Measurements from ENCODE around the gene NKX3-2.
"Not testable (repeated sequence)": the region's sequence is repeated elsewhere in the genome, so short reads cannot be mapped to it uniquely, and the experiment has no call there.

NKX3-2 gene
- 0 to 0.07 (median 0) reads per million in 18 experiments for total RNA-seq

DNA sequence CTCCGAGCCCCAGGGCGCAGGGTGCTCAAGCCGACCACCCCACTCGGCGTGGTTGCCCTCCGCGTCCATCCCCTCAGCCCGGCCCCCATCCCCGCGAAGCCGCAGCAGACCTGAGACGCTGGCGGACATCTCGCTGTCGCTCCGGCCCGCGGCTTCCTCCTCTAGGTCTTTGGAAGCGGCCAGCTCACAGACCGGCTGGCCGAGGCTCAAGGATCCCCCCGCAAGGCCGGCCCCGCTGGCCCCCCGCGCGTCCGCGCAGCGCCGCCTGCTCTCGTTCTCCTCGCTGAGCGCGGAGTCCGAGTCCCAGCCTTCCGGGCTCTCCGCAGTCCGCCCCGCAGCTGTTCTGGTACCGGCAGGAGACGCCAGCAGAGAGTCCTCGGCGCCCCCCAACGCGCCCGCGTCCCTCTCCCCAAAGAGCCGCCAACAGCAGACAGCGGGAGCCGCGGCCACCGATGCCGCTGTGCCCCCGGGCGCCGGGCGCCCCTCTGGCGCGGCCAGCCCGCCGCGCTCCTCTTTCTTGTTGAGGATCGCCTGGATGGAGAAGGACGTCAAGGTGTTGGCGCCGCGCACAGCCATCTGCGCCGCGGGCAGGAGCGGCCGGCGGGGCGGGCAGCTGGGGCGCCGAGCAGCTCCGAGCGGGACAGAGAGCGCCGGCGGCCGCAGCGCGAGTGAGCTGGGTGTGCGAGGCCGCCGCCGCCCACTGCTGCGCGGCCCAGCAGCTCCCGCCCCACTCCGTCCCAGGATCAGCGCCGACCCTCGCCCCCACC, at the start of gene NKX3-2:
Gene NKX3-2 (minus strand): TSS at position 670 of the 767 bp plus-strand sequence. CDS start 94 bp downstream, at position 576.
- DNase-seq = no peak

- no peak for DNase-seq
These were observed 47.9 kb upstream of the NKX3-2 start for GRCh38 chr4:13592220-13592619.

- no peak for DNase-seq
These were observed 46.5 kb upstream of the NKX3-2 start for GRCh38 chr4:13590766-13591165.

DNA sequence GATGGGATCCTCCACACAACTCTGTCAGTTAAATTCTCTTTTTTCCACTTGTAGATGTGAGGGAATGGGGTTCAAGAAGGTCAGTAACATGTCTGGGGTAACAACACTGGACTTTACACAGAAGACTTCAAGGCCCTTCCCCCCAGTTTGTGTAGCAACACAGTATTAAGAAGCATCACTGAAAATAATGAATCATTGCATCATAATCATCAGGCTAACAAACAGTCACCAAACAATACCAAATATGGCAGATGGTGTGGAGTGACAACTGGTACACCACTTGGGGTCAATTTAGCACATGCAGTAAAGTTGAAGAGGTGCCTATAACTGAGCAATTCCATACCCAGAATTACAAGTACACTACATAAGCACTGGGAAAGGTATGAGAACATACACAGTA, 44.6 kb upstream of the NKX3-2 start:
- no peak for DNase-seq

GRCh38 chr4:13584481-13584880, 40.2 kb upstream of the NKX3-2 start:
- no peak for DNase-seq

DNA sequence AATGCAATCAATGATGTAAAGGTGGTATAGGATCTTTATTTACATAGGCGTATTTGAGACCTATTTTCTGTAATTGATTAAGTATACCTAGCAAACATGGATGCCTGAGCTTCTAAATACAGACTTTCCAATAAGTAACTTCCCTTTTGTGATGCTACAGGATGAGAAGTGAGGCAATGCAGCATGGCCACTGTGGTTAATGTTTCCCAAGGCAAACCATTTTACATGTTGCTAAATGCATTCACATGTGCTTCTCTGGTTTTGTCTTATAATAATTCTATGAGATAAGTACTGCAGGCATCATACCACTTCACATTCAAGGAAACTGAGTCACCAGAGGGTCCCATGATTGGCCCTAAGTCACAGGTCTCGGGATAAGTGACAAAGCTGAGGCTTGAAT, 35.7 kb upstream of the NKX3-2 start:
- DNase-seq = peak; percentile 68 to 85

DNA sequence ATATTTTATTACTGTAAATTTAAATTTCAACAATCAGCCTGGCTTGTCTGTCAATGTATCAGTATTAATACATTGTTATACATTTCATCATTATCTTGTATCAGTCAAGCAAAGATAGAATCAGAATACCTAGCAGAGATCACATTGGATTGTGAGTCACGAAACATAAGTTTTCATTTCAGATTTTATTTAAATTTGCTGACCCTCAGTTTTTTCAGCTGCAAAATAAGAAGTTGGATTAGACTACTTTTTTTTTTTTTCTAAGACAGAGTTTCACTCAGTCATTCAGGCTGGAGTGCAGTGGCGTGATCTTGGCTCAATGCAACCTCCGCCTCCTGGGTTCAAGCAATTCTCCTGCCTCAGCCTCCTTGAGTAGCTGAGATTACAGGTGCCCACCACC, 33.4 kb upstream of the NKX3-2 start:
- DNase-seq = no peak

DNA sequence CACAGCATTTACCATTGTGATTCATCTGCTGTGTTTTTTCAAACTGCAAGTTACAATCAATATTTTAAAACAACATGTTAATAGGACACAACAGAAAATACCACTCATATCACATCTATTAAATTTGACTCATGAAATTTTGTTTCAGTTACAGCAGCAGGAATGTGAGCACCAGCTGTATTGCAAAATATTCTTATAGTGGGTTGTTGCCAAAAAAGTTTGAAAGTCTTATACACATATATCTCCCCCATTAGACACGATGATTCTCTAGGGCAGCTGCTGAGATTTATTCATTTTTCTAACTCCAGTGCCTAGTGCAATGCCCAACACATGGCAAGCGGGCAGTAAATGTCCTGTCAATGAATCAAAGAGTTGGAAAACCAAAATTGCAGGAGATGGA, 26.6 kb upstream of the NKX3-2 start:
- DNase-seq = no peak

GRCh38 chr4:13567125-13567524, 22.8 kb upstream of the NKX3-2 start:
- no peak for DNase-seq

DNA sequence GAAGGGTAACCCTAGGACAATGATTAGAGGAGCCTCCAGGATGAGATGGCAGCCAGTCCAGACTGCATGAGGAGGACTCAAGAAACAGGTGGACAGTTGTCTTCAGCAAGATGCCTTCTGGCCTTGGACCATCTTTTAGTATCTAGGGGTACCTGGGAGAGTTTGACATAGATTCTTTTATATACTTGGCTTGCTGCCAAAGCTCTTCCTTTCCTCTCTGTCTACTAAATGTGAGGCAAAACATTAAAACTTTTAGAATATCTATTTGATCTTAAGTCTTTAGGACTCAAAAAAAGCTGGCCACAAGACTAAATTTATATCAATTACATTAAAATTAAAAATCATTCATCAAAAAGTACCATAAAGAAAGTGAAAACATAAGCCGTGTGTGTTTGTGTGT, 18.6 kb upstream of the NKX3-2 start:
- no peak for DNase-seq

DNA sequence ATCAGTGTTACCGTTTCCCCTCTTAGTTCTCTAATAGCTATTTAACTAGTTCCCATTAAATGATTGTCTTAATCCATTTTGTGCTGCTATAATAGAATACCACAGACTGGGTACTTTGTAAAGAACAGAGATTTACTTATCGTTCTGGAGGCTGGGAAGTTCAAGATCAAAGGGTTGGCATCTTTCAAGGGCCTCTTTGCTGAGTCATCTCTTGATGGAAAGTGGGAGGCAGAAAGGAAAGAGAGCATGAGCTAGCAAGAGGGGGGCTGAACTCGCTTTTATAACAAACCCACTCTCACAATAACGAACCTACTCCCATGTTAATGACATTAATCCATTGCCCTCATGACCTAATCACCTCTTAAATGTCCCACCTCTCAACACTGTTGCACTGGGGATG, 17.4 kb upstream of the NKX3-2 start:
- no peak for DNase-seq

- DNase-seq = not testable (repeated sequence)
These were observed 15.8 kb upstream of the NKX3-2 start for GRCh38 chr4:13560111-13560510.

DNA sequence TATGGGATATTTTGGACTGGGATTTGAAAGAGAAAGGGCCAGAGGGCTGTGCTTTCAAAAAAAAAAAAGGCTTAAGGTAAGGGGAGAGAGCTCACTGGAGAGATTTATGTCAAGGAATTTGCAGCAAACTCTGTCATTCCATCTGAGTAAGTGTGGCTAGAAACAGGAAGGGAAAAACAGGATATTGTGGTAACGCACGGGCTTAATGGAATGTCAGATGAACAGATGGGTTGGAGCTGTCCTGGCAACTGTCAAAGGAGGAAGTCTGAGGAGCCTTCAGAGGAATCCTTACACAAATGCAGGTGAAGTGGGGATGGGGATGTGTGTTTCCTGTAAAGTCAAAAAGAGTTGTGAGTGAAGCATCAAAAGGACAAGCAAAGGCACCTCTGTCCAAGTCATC, 15.1 kb upstream of the NKX3-2 start:
- DNase-seq = no peak

DNA sequence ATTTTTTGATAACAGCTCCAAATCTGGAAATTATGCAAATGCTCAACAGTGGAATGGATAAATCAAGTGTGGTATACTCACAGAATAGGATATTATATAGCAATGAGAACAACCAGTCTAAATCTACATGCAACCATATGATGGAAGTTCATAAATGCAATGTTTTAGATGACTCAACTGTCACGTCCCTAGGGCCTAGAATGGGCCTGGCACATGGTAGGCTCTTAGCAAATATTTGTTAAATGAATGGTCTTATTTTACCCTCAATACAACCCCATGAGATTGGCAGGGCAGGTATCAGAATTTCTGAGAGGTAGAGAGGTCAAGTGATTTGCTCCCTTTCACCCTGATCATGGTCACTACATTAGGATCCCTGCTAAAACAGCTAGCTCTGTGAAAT, 14.6 kb upstream of the NKX3-2 start:
- DNase-seq = no peak

- no peak for DNase-seq
These were observed 11.0 kb upstream of the NKX3-2 start for GRCh38 chr4:13555325-13555724.

DNA sequence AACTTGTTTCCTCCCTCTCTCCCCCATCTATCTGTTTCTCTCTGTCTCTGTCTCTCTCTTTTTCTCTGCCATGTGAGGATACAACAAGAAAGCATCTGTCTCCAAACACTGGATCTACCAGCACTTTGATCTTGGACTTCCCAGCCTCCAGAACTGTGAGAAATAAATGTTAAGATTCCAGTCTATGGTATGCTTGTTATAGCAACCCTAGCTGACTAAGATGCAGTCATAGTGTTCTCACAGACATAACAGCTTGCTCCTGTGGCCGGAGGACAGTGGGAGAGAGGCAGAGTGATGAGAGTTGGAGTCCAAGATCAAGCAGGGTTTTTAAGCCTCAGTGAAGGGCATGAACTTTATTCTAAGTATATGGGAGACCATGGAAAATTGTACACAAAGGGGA, 8.8 kb upstream of the NKX3-2 start:
- no peak for DNase-seq

GRCh38 chr4:13548984-13549546, 4.8 kb upstream of the NKX3-2 start:
- DNase-seq = peak; percentile 80 to 82

GRCh38 chr4:13548059-13548983, 4.0 kb upstream of the NKX3-2 start:
- DNase-seq = no peak

- no peak for DNase-seq
These were observed 3.3 kb upstream of the NKX3-2 start for GRCh38 chr4:13547485-13548041.

- no peak for DNase-seq
These were observed 2.7 kb upstream of the NKX3-2 start for GRCh38 chr4:13546941-13547484.

GRCh38 chr4:13546142-13546940, 2.0 kb upstream of the NKX3-2 start:
- DNase-seq = no peak

- no peak for DNase-seq
These were observed 1.1 kb upstream of the NKX3-2 start for GRCh38 chr4:13545394-13545808.
